Astrocyte of the hippocampus (primary cell): ENCODE measurements around the gene MNDA.
"Not testable (repeated sequence)": the region's sequence is repeated elsewhere in the genome, so short reads cannot be mapped to it uniquely, and the experiment has no call there.

Experiments
- DNase-seq: peaks from one replicate; pipeline ENCODE4 v3.0.0; 2011; ENCODE audit warnings: low read depth, low spot score

The MNDA gene

DNA sequence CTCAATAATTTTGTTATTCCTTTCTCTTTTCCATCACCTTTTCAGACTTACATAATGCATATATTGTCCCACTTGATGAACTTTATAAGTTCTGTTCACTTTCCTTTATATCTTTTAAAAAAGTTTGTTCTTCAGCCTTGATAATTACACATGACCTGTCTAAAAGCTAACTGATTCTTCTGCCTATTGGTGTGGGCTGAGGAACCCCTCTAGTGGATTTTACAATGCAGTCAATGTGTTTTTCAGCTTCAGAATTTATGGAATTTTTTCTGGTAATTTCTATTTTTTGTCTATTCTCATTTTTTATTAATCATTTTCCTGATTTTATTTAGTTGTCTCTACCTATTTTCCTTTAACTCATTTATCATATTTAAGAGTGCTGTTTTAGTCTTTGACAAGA lies 7.5 kb downstream of the MNDA start:
- DNase-seq = no peak

DNA sequence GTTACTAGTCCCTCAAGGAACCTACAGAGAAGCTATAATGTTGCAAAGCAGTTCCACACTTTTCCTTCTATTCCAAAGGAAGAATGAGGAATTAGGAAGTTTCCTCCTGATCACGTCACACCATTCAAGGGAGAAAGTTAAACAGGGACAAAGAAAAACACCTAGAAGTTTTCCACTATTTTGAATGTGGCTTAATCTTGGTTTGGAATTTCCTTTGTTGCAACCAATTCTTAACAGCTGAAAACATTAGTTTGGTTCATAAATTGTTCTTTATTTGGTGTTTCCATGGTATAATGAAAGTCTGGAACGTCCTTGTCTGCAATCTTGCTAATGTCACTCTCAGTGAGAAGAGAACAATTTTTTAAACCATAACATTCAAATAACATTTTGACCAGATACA lies 8.4 kb downstream of the MNDA start:
- DNase-seq = no peak

DNA sequence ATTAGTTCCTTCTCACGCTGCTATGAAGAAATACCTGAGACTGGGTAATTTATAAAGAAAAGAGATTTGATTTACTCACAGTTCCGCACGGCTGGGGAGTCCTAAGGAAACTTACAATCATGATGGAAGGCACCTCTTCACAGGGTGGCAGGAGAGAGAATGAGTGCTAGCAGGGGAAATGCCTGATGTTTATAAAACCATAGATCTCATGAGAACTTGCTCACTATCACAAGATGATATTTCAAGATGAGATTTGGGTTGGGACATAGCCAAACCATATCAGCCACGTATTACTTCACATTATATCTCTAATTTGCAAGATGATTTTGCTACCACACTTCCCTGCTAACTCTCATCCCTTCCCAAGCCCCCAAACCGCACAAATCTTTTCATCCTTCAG lies 9.1 kb downstream of the MNDA start:
- no peak for DNase-seq

DNA sequence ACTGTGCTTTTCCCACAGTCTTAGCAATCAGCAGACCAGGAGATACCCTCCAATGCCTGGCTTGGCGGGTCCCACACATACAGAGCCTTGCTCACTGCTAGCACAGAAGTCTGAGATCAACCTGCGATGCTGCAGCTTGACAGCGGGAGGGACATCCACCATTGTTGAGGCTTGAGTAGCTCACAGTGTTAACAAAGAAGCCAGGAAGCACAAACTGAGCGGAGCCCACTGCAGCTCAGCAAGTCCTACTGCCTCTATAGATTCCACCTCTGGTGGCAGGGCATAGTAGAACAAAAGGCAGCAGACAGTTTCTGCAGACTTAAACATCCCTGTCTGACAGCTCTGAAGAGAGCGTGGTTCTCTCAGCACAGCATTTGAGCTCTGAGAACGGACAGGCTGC lies 33.4 kb downstream of the MNDA start:
- no peak for DNase-seq

DNA sequence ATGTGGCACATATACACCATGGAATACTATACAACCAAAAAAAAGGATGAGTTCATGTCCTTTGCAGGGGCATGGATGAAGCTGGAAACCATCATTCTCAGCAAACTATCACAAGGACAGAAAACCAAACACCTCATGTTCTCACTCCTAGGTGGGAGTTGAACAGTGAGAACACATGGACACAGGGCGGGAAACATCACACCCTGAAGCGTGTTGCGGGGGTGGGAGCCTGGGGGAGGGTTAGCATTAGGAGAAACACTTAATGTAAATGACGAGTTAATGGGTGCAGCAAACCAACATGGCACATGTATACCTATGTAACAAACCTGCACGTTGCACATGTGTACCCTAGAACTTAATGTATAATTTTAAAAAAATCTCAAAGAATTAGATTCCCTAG lies 39.3 kb downstream of the MNDA start:
- not testable (repeated sequence) for DNase-seq

DNA sequence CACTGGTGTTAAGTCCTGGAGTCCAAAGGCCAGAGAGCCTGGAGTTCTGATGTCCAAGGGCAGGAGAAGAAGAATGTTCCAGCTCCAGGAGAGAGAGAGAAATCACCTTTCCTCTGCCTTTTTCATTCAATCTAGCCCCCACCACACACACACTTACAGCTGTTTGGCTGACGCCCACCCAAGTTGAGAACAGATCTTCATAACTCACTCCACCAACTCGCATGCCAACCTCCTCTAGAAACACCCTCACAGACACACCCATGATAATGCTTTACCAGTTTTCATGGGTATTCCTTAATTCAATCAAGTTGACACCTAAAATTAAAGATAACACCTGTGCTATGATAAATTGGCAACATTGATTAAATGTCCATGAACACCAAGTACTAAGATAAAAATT lies 42.0 kb downstream of the MNDA start:
- DNase-seq = no peak

DNA sequence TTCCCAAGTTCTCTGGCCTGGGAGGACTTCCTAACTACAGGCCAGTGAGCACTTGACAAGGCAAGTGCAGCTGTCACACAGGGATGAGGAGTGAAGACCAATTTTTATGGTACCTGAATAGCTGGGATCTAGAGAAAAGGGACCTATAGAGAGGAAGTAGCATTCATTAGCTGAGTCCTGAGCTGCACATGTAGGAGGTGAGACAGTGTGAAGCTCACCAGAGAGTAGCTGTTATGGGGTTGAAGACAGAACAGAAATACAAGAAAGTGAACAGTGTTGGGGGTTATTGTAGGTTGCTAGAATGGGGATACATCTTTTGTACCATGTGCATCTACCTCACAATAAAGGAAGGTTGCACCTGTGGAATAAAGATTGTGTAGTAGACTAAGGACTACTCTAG lies 62.5 kb downstream of the MNDA start:
- no peak for DNase-seq

DNA sequence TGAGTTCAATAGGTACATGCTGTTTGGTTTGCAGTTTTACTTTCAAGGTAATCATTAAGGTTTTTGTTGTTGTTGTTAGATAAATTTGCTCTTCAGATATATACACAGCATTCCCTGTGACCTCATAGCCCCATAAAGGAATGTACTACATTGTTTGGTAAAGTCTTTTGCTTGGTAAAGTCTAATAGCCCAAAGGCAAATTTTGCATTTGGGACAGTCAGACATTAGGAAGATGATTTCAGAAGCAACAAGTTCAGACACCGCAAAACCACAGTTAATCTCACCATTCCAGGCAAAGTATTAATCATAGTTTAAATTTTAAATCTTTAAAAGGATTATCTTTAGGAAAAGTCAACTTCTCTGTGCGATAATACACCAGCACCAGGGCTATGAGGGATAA lies 67.6 kb downstream of the MNDA start:
- no peak for DNase-seq
